T-helper 22 cell (primary cell): ENCODE data around the gene PTPN12.
A peak's percentile ranks its signal among the peaks of the same experiment; 100 is the strongest.
"Not testable (repeated sequence)": the region's sequence is repeated elsewhere in the genome, so short reads cannot be mapped to it uniquely, and the experiment has no call there.

Experiments
- DNase-seq: peaks from one replicate; pipeline ENCODE4 v3.0.0-alpha.2; 2020; ENCODE audit warnings: low read depth

Gene PTPN12

GRCh38 chr7:77537136-77537777, at the start of gene PTPN12:
Gene PTPN12, plus strand, starts transcription at chr7:77537295. Its CDS starts 252 bp downstream, at chr7:77537547.
- no peak for DNase-seq

- DNase-seq, result no peak
These were observed 48.1 kb upstream of the PTPN12 start for GRCh38 chr7:77488986-77489385.

- DNase-seq, result no peak
These were observed 40.0 kb upstream of the PTPN12 start for GRCh38 chr7:77497079-77497478.

GRCh38 chr7:77498659-77499379, 38.3 kb upstream of the PTPN12 start:
- no peak for DNase-seq

GRCh38 chr7:77501192-77501515, 35.9 kb upstream of the PTPN12 start:
- DNase-seq, result no peak

GRCh38 chr7:77504951-77505350, 32.1 kb upstream of the PTPN12 start:
- no peak for DNase-seq

- no peak for DNase-seq
These were observed 30.2 kb upstream of the PTPN12 start for GRCh38 chr7:77506899-77507298.

- not testable (repeated sequence) for DNase-seq
These were observed 24.0 kb upstream of the PTPN12 start for GRCh38 chr7:77513002-77513670.

GRCh38 chr7:77516085-77516484, 21.0 kb upstream of the PTPN12 start:
- no peak for DNase-seq

- DNase-seq, result no peak
These were observed 16.8 kb upstream of the PTPN12 start for GRCh38 chr7:77520261-77520660.

GRCh38 chr7:77521537-77521936, 15.6 kb upstream of the PTPN12 start:
- not testable (repeated sequence) for DNase-seq

GRCh38 chr7:77524731-77525130, 12.4 kb upstream of the PTPN12 start:
- no peak for DNase-seq

- no peak for DNase-seq
These were observed 11.9 kb upstream of the PTPN12 start for GRCh38 chr7:77525231-77525630.

GRCh38 chr7:77528368-77528767, 8.7 kb upstream of the PTPN12 start:
- DNase-seq, result no peak

GRCh38 chr7:77529279-77529678, 7.8 kb upstream of the PTPN12 start:
- DNase-seq, result no peak

- no peak for DNase-seq
These were observed 6.1 kb upstream of the PTPN12 start for GRCh38 chr7:77531038-77531437.

- DNase-seq, result no peak
These were observed 4.8 kb upstream of the PTPN12 start for GRCh38 chr7:77532247-77532646.

GRCh38 chr7:77532732-77533131, 4.4 kb upstream of the PTPN12 start:
- DNase-seq, result not testable (repeated sequence)

GRCh38 chr7:77534046-77534445, 3.0 kb upstream of the PTPN12 start:
- not testable (repeated sequence) for DNase-seq

GRCh38 chr7:77536017-77536412, 1.1 kb upstream of the PTPN12 start:
- DNase-seq, result no peak

- DNase-seq, result peak; percentile 96
These were observed 521 bp upstream of the PTPN12 start for GRCh38 chr7:77536413-77537135.

- no peak for DNase-seq
These were observed 734 bp downstream of the PTPN12 start for GRCh38 chr7:77537778-77538280.
